Measurements from ENCODE around the gene SDK1. TPM values are rescaled to one million over a fixed set of nuclear protein-coding genes. Genes with fewer than 3 reads are reported as not detected.

SDK1 gene
- total RNA-seq, 1 donor, result 0.43 TPM

DNA sequence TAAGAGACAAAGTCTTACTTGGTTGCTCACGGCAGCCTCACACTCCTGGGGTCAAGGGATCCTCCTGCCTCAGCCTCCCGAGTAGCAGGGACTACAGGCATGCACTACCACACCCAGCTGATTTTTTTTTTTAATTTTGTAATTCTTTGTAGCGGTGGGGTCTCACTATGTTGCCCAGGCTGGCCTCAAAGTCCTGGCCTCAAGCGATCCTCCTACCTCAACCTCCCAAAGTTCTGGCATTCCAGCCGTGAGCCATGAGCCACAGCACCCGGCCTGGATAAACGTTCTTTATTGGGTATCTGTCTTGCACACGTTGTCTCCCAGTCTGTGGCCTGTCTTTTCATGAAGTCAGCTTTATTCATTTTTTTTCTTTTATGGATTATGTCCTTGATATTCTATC is 744.9 kb downstream of the SDK1 start:
- no peak overlapping the region for H3K4me3 ChIP-seq (ENCODE audit: low read depth, low read length)
- no peak for DNase-seq (ENCODE audit: low read depth)
- TF ChIP-seq, protein P1, sequence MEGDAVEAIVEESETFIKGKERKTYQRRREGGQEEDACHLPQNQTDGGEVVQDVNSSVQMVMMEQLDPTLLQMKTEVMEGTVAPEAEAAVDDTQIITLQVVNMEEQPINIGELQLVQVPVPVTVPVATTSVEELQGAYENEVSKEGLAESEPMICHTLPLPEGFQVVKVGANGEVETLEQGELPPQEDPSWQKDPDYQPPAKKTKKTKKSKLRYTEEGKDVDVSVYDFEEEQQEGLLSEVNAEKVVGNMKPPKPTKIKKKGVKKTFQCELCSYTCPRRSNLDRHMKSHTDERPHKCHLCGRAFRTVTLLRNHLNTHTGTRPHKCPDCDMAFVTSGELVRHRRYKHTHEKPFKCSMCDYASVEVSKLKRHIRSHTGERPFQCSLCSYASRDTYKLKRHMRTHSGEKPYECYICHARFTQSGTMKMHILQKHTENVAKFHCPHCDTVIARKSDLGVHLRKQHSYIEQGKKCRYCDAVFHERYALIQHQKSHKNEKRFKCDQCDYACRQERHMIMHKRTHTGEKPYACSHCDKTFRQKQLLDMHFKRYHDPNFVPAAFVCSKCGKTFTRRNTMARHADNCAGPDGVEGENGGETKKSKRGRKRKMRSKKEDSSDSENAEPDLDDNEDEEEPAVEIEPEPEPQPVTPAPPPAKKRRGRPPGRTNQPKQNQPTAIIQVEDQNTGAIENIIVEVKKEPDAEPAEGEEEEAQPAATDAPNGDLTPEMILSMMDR (IDR thresholded peaks at IDR 0.05; ENCODE audit: insufficient read depth, low read depth, low read length), result no peak

DNA sequence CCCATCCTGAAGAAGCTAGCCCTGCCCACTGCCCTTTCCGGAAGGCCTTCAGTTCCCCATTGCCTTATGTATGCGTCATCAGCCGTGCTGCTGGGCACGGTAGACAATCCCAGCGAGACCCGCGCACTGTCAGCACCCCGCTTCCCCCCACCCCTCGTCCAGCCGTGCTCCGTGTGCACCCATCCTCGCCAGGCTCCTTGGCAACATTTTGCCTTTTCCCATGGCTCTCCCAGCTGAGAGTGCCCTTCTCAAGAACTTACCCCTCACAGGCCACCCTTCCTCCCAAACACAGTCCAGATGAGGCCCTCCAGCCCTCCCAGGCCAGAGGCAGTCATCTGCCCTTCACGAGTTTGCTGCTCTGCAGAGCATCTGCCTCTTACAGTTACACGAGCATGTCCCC is 747.3 kb downstream of the SDK1 start:
- no peak for DNase-seq (ENCODE audit: low read depth)
- TF ChIP-seq, protein P1 (IDR thresholded peaks at IDR 0.05; ENCODE audit: insufficient read depth, low read depth, low read length), result no peak
- H3K4me3 ChIP-seq (ENCODE audit: low read depth, low read length), result no peak overlapping the region

DNA sequence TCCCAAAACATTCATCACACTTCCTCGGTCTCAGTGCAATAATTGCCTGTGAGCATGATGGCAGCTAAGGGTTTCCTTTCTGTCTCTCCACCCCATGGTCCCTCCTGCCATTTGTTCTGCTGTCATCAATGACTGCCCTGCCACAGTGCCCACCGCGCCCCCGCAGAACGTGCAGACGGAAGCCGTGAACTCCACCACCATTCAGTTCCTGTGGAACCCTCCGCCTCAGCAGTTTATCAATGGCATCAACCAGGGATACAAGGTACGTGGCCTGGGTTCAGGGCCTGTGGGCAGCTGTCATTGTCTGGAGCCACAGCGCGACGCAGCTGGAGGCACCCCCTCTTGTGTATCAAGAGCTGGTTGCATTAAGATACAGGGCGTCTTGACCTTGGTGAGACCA is 748.1 kb downstream of the SDK1 start:
- no peak overlapping the region for H3K4me3 ChIP-seq (ENCODE audit: low read depth, low read length)
- TF ChIP-seq, protein P1 (IDR thresholded peaks at IDR 0.05; ENCODE audit: insufficient read depth, low read depth, low read length), result no peak
- DNase-seq (ENCODE audit: low read depth), result no peak

DNA sequence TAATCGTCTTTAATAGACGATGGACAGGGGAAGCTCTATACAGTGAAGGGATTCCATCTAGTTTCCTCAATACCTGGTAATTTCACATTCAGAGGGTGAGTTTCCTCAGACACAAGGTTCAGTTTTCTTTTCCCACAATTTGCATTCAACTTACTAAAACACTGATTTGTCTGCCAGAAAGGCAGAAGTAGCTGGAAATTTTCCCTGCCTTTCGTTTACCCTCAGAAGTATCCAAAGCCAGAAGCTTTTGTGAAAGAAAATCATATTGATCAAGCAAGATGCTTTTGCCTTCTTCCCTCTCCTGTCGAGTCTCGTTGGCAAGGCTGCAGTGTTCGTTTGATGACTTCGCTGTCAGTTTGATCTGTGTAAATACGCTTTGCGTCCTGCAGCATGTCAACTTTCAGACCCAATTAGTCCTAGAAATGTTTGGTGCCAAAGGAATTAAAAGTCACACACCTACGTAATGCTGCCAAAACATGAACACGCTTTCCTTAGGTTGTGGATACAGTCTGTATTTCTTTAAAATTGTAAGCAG is 749.1 kb downstream of the SDK1 start:
- DNase-seq (ENCODE audit: low read depth), result no peak
- TF ChIP-seq, protein P1 (IDR thresholded peaks at IDR 0.05; ENCODE audit: insufficient read depth, low read depth, low read length), result no peak
- no peak overlapping the region for H3K4me3 ChIP-seq (ENCODE audit: low read depth, low read length)

DNA sequence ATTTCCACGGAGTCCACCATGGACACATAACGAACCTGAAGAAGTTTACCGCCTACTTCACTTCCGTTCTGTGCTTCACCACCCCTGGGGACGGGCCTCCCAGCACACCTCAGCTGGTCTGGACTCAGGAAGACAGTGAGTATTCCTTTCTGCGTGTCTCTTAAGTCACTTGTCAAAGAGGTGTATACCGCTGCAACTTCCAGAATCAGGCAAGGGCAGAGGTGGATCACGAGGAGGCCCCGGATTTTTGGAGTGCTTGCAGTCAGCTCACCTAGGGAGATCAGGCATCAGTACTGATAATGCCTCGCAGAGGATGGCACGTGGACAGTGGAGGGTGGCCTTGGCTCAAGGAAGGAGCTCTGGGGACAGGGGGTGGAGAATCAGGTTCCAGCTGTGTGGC is 750.6 kb downstream of the SDK1 start:
- no peak overlapping the region for H3K4me3 ChIP-seq (ENCODE audit: low read depth, low read length)
- TF ChIP-seq, protein P1 (IDR thresholded peaks at IDR 0.05; ENCODE audit: insufficient read depth, low read depth, low read length), result no peak
- no peak for DNase-seq (ENCODE audit: low read depth)

DNA sequence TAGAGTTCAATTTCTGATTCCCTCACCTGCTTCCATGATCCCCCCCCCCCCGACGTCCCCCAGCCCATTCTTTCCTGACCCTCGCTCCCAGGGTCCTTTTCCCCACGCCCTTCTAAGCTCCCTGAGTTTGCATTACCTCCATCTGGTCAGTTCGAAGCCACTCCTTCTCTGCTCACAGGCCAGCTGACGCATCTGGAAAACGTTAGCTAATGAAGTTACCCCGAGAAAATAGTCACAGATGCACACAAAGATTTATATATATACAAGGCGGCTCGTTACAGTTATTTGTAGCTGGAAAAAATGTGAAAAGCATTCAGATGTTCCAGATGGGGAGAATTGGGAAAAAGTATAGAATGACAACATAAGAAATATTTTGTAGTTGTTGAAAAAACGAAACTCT is 751.1 kb downstream of the SDK1 start:
- TF ChIP-seq, protein P1 (IDR thresholded peaks at IDR 0.05; ENCODE audit: insufficient read depth, low read depth, low read length), result no peak
- DNase-seq (ENCODE audit: low read depth), result no peak

DNA sequence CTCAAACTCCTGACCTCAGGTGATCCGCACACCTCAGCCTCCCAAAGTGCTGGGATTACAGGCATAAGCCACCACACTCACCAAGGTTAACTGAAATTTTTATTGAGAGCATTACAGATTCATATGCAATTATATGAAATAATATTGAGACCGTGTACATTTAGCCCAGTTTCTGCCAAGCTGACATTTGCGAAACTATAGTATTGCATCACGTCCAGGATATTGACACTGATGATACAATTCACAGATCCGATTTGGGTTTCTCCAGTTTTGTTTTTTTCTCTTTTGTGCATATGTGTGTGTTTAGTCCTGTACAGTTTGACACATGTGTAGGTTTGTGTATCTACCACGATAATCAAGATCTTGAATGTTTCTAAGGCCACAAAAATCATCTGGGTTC is 753.1 kb downstream of the SDK1 start:
- DNase-seq (ENCODE audit: low read depth), result no peak
- TF ChIP-seq, protein P1 (IDR thresholded peaks at IDR 0.05; ENCODE audit: insufficient read depth, low read depth, low read length), result no peak

More for the DNA sequence above, 751.1 kb downstream of the SDK1 start:
- H3K4me3 ChIP-seq (ENCODE audit: low read depth, low read length), result no peak overlapping the region

More for the DNA sequence above, 753.1 kb downstream of the SDK1 start:
- H3K4me3 ChIP-seq (ENCODE audit: low read depth, low read length), result no peak overlapping the region
